ENCODE data around the gene RHOT2.
"Not testable (repeated sequence)": the region's sequence is repeated elsewhere in the genome, so short reads cannot be mapped to it uniquely, and the experiment has no call there.

Gene RHOT2

GRCh38 chr16:691242-691641 is 23.3 kb downstream of the RHOT2 start:
- peak overlapping the region; percentile 89 to 91 for H3K27ac Mint-ChIP-seq

GRCh38 chr16:692356-693108 is 24.6 kb downstream of the RHOT2 start:
- peak overlapping the region in 1 of 2 donors; percentile 86 for H3K4me3 Mint-ChIP-seq
- no peaks in the 10 kb centered on the region for H3K27me3 Mint-ChIP-seq
- no peak for ATAC-seq (replicated peaks)
- H3K4me1 Mint-ChIP-seq (ENCODE audit: low read depth in 2 of 2) = peaks cover 15 to 24% of the 10 kb centered on the region in 2 donors
- peaks cover 9% of the 10 kb centered on the region for H3K36me3 Mint-ChIP-seq (ENCODE audit: insufficient read depth)
- no peak for DNase-seq
- H3K27ac Mint-ChIP-seq = peak overlapping the region; percentile 33 to 44
- H3K9me3 Mint-ChIP-seq = no peaks in the 10 kb centered on the region

More at GRCh38 chr16:691242-691641, 23.3 kb downstream of the RHOT2 start:
- peaks cover 15 to 24% of the 10 kb centered on the region in 2 donors for H3K4me1 Mint-ChIP-seq (ENCODE audit: low read depth in 2 of 2)
- not testable (repeated sequence) for H3K9me3 Mint-ChIP-seq; DNase-seq; H3K36me3 Mint-ChIP-seq (ENCODE audit: insufficient read depth); ATAC-seq (replicated peaks); H3K27me3 Mint-ChIP-seq
- H3K4me3 Mint-ChIP-seq = peak overlapping the region; percentile 87 to 90

GRCh38 chr16:693364-693763 is 25.4 kb downstream of the RHOT2 start:
- H3K27me3 Mint-ChIP-seq = no peaks in the 10 kb centered on the region

GRCh38 chr16:693766-694165 is 25.8 kb downstream of the RHOT2 start:
- ATAC-seq (replicated peaks) = peak; percentile 45
- DNase-seq = peak in 2 of 3 experiments; percentile 41 to 42
- H3K27ac Mint-ChIP-seq = no peak overlapping the region
- no peaks in the 10 kb centered on the region for H3K9me3 Mint-ChIP-seq
- H3K27me3 Mint-ChIP-seq = no peaks in the 10 kb centered on the region
- H3K36me3 Mint-ChIP-seq (ENCODE audit: insufficient read depth) = peaks cover 9% of the 10 kb centered on the region
- peaks cover 15 to 24% of the 10 kb centered on the region in 2 donors for H3K4me1 Mint-ChIP-seq (ENCODE audit: low read depth in 2 of 2)
- peak overlapping the region; percentile 54 to 86 for H3K4me3 Mint-ChIP-seq

More at GRCh38 chr16:693364-693763, 25.4 kb downstream of the RHOT2 start:
- H3K4me1 Mint-ChIP-seq (ENCODE audit: low read depth in 2 of 2) = peaks cover 15 to 24% of the 10 kb centered on the region in 2 donors
- peak overlapping the region in 1 of 2 donors; percentile 33 for H3K27ac Mint-ChIP-seq
- DNase-seq (no peak), ATAC-seq (replicated peaks) (no peak)
- H3K9me3 Mint-ChIP-seq = no peaks in the 10 kb centered on the region
- peak overlapping the region; percentile 54 to 86 for H3K4me3 Mint-ChIP-seq
- H3K36me3 Mint-ChIP-seq (ENCODE audit: insufficient read depth) = peaks cover 9% of the 10 kb centered on the region

- Mint-ChIP-seq H3K4me3 (peak overlapping the region; percentile 73 to 86), H3K27me3 (no peaks in the 10 kb centered on the region), H3K36me3 (ENCODE audit: insufficient read depth) (peaks cover 9% of the 10 kb centered on the region), H3K27ac (no peak overlapping the region), H3K9me3 (no peaks in the 10 kb centered on the region), H3K4me1 (ENCODE audit: low read depth in 2 of 2) (peaks cover 15 to 19% of the 10 kb centered on the region in 2 donors)
- no peak for DNase-seq
- peak; percentile 12 for ATAC-seq (replicated peaks)
Observed at GRCh38 chr16:694187-694862, 26.4 kb downstream of the RHOT2 start.

GRCh38 chr16:694863-695354 is 27.0 kb downstream of the RHOT2 start:
- no peak for ATAC-seq (replicated peaks)

GRCh38 chr16:695355-696089 is 27.6 kb downstream of the RHOT2 start:
- peaks cover 6% of the 10 kb centered on the region for H3K36me3 Mint-ChIP-seq (ENCODE audit: insufficient read depth)
- no peaks in the 10 kb centered on the region for H3K27me3 Mint-ChIP-seq
- DNase-seq (peak in 2 of 3 experiments; percentile 46 to 52), ATAC-seq (replicated peaks) (peak; percentile 69)
- no peaks in the 10 kb centered on the region for H3K9me3 Mint-ChIP-seq
- H3K4me3 Mint-ChIP-seq = peak overlapping the region; percentile 74 to 86
- peaks cover 10 to 11% of the 10 kb centered on the region in 2 donors for H3K4me1 Mint-ChIP-seq (ENCODE audit: low read depth in 2 of 2)
- H3K27ac Mint-ChIP-seq = no peak overlapping the region

More at GRCh38 chr16:694863-695354, 27.0 kb downstream of the RHOT2 start:
- Mint-ChIP-seq H3K27me3 (no peaks in the 10 kb centered on the region), H3K9me3 (no peaks in the 10 kb centered on the region), H3K27ac (no peak overlapping the region), H3K36me3 (ENCODE audit: insufficient read depth) (peaks cover 9% of the 10 kb centered on the region), H3K4me3 (peak overlapping the region; percentile 73 to 86), H3K4me1 (ENCODE audit: low read depth in 2 of 2) (peaks cover 15% of the 10 kb centered on the region in 2 donors)
- DNase-seq = no peak

- Mint-ChIP-seq H3K4me1 (ENCODE audit: low read depth in 2 of 2) (peaks cover 4 to 10% of the 10 kb centered on the region in 2 donors), H3K36me3 (ENCODE audit: insufficient read depth) (peaks cover 9% of the 10 kb centered on the region), H3K27ac (no peak overlapping the region), H3K9me3 (no peaks in the 10 kb centered on the region), H3K27me3 (peaks cover 14 to 24% of the 10 kb centered on the region in 2 donors), H3K4me3 (peak overlapping the region; percentile 40 to 54)
- ATAC-seq (replicated peaks) = no peak
- no peak for DNase-seq
Observed at GRCh38 chr16:698911-699671, 31.2 kb downstream of the RHOT2 start.

- peak; percentile 74 for ATAC-seq (replicated peaks)
- peak; percentile 44 to 58 (median 56) for DNase-seq
- Mint-ChIP-seq H3K36me3 (ENCODE audit: insufficient read depth) (peaks cover 12% of the 10 kb centered on the region), H3K27ac (peak overlapping the region in 1 of 2 donors; percentile 65), H3K27me3 (peaks cover 14 to 31% of the 10 kb centered on the region in 2 donors), H3K9me3 (no peaks in the 10 kb centered on the region), H3K4me3 (no peak overlapping the region), H3K4me1 (ENCODE audit: low read depth in 2 of 2) (peaks cover 0 to 4% of the 10 kb centered on the region in 2 donors)
Observed at GRCh38 chr16:700684-701584, 33.0 kb downstream of the RHOT2 start.

- Mint-ChIP-seq H3K27me3 (peaks cover 20 to 44% of the 10 kb centered on the region in 2 donors), H3K4me3 (peak overlapping the region; percentile 15 to 29)
- no peak for DNase-seq
Observed at GRCh38 chr16:702341-702740, 34.4 kb downstream of the RHOT2 start.

GRCh38 chr16:703406-703805 is 35.5 kb downstream of the RHOT2 start:
- peaks cover 0 to 9% of the 10 kb centered on the region in 2 donors for H3K4me1 Mint-ChIP-seq (ENCODE audit: low read depth in 2 of 2)
- H3K27me3 Mint-ChIP-seq = peaks cover 29 to 54% of the 10 kb centered on the region in 2 donors
- no peak overlapping the region for H3K4me3 Mint-ChIP-seq
- H3K27ac Mint-ChIP-seq = no peak overlapping the region
- H3K9me3 Mint-ChIP-seq = no peaks in the 10 kb centered on the region
- DNase-seq (no peak), ATAC-seq (replicated peaks) (no peak)
- H3K36me3 Mint-ChIP-seq (ENCODE audit: insufficient read depth) = peaks cover 9% of the 10 kb centered on the region

More at GRCh38 chr16:702341-702740, 34.4 kb downstream of the RHOT2 start:
- peaks cover 9% of the 10 kb centered on the region for H3K36me3 Mint-ChIP-seq (ENCODE audit: insufficient read depth)
- H3K27ac Mint-ChIP-seq = no peak overlapping the region
- H3K4me1 Mint-ChIP-seq (ENCODE audit: low read depth in 2 of 2) = peaks cover 0 to 9% of the 10 kb centered on the region in 2 donors
- no peaks in the 10 kb centered on the region for H3K9me3 Mint-ChIP-seq
- ATAC-seq (replicated peaks) = no peak

- H3K36me3 Mint-ChIP-seq (ENCODE audit: insufficient read depth) = peaks cover 9% of the 10 kb centered on the region
- H3K4me3 Mint-ChIP-seq = no peak overlapping the region
- H3K27ac Mint-ChIP-seq = no peak overlapping the region
- H3K4me1 Mint-ChIP-seq (ENCODE audit: low read depth in 2 of 2) = peaks cover 0 to 9% of the 10 kb centered on the region in 2 donors
- peaks cover 35 to 61% of the 10 kb centered on the region in 2 donors for H3K27me3 Mint-ChIP-seq
- H3K9me3 Mint-ChIP-seq = no peaks in the 10 kb centered on the region
- no peak for ATAC-seq (replicated peaks)
- no peak for DNase-seq
Observed at GRCh38 chr16:704047-704446, 36.1 kb downstream of the RHOT2 start.

All from effector memory CD8-positive, alpha-beta T cell (primary cell).